Gastrocnemius medialis (tissue), 4 donors: ENCODE measurements around the gene IL1B.

ENCODE experiments used
- CTCF ChIP-seq, 5 experiments: fragments of 450-650 bp in 3 of 5; fragments of 200-600 bp in 2 of 5; sonication (generic) in 2 of 5; IDR thresholded peaks in 4 of 5; conservative IDR thresholded peaks in 1 of 5; 1 replicate in 4 of 5; 2 replicates in 1 of 5; pipeline ENCODE4 v1.5.1; 2016 to 2019; ENCODE audit warnings: antibody characterized with exemption in 5 of 5, mild to moderate bottlenecking in 3 of 5, moderate library complexity in 3 of 5
- POLR2A ChIP-seq, 2 donors: fragments of 450-650 bp; IDR thresholded peaks; one replicate each; pipeline ENCODE4 v1.6.1; 2017; ENCODE audit warnings: antibody characterized with exemption in 2 of 2, mild to moderate bottlenecking in 2 of 2, moderate library complexity in 2 of 2

DNA sequence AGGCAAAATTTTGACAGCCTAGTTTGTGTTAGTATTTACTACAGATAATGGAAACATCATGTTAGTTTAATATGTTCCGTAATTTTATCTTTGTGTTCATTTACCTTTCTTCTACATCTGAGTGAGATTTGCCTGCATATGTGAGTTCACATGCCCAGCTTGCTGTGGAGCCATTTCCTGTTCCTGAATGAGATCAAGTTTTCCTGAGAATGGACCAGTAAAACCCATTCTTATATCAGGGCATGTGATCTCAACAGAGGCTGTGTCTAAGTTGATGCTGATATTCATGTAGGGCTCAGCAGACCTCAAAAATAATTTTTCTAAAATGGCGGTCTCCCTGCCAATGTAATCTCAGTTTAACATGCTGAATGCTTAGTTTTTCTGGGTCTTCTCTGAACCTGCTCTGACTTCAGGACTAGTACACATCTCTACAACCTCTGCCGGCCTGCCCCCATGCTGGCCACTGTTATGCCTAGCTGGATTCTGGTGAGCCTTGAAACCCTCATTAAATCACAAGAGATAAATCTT is 53.3 kb downstream of the IL1B start:
- TF ChIP-seq POLR2A (IDR thresholded peaks at IDR 0.05) (no peak), CTCF (IDR thresholded peaks at IDR 0.05 in 4 of 5, conservative IDR thresholded peaks at IDR 0.05 in 1 of 5) (no peak)
